Brain pericyte (primary cell): ENCODE measurements around the gene UBALD1.

ENCODE experiments used
- DNase-seq: peaks from one replicate; pipeline ENCODE4 v3.0.0-alpha.2; 2012; ENCODE audit warnings: low read depth, low spot score

UBALD1 gene

DNA sequence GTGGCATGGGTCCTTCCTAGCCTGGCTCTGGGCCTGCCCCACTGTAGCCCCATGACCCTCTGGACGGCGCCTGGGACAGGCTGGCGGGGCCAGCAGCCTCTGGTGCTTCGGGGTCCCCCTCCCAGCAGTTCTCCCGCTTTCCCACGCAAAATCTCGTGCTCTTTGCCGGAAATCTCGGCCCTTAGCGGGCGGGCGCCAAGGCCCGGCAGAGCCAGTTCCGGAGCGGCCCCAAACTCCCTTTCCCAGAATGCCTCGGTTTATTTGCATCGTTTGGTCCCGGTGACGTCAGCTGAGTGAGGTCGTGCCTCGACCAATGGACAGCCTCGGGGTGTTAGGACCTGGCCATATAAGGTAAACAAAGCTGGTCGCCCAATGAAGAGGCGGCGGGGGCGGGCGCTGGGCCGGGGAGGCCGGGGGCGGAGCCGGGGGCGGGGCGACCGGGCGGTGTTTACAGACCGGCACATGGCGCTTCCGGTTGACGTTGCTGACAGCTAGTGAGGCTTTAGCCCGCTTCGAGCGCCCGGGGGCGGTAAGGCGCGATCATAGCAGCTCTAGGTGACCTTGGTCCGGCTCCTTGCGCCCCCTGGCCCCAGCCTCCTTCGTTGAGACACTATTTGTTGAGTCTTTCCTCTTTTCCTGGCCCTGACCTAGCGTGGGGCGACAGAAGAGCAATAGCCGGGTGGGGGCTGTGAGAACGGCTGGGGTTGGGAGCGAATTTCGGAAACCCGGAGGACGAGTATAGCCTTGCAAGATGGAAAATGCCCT lies 1.5 kb upstream of the UBALD1 start:
- peak; percentile 98 for DNase-seq

DNA sequence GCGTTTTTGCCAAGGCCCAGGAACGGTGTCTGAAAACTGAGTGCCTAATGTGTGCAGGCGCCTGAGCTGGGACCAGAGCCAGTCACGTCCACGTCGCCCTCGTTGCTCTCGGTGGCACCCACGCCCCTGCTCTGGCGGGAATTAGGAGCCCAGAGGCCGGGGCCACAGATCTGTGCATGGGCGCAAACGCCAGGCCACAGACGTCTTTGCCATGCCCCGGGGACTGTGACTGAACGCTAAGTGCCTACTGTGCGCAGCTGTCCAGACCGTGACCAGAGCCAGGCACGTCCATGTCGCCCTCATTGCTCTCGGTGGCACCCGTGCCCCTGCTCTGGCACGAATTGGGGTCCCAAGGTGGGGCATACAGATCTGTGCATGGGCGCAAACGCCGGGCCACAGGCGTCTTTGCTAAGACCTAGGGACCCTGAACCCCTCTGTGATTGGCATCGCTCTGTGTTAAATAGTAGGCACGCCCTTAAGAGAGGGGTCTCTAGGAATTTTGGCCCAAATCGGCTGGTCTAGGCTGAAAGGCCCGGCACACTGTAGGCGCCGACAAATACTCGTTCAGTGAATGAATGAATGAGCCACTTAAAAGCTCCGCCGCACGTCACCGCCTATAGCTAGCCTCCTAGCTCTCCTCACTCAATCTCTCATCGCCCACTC lies 827 bp upstream of the UBALD1 start:
- no peak for DNase-seq

DNA sequence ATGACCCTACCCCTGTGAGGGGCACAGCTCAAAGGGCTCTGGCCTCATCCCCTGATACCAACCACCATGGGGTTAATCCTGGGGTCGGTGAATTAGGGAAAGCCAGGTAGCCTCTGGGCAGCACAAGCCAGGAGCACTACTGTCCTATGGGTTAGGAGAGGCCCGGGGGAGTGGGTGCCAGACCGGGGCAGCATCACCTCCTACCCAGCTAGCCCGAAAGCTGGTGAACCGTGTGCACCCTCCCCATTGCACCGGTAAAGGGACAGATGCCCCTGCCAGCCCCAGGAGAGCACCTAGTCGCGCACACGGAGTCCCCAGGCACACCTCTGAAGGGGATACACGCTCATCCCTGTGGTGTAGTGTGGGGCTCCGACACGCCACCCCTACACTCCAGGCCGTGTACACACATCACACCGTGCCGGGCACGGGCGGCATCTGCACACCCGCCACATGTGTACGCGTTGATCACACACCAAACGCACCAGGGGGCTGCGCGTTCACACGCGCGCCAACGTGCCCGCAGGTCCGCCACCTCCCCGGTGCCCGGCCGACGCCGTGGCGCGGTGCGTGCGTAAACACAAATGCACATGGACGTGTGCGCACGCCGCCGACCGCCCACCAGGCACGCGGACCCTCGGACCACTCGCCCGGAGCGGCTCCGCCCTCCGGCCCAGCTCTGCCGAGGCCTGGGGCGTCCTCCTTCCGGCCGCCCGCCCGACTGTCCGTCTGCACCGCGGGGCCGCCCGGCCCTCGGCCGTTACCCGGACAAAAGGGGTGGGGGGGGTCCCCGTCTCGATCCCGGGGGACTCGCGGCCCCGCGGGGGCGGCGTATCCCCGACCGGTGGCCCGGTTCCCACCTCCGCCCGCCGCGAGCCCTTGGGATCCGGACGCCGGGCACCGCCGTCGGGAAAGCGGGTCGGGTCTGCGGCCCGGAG lies 785 bp downstream of the UBALD1 start:
- no peak for DNase-seq

DNA sequence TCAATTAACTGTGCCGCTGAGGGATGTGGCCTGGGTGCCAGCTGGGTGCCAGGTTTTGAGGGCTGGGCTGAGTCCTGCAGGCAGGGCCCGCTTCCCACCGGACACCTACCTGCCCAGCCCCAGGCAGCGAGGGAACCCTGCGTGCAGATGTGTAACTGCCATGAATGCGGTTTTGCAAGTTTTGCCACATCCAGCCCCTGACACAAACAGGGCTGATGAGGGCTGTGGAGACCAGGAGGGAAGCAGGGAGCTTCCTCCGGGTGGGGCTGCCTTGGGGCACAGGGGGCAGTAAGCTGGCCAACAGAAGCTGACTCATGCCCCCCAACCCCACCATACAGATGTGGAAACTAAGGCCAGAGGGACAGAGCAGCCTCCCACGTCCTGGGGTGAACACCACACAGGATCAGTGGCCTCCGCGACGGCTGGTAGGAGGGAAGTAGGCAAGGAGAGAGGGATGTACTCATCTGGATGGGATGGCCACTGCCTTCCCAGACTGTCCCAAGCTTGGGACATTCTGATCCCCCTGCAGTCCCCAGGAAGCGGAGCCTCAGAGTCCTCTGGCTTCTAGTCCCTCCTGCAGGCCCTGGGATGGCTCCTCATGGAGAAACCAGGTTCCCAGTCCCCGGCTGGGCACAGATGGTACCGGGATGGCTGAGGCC lies 1.6 kb downstream of the UBALD1 start:
- no peak for DNase-seq

DNA sequence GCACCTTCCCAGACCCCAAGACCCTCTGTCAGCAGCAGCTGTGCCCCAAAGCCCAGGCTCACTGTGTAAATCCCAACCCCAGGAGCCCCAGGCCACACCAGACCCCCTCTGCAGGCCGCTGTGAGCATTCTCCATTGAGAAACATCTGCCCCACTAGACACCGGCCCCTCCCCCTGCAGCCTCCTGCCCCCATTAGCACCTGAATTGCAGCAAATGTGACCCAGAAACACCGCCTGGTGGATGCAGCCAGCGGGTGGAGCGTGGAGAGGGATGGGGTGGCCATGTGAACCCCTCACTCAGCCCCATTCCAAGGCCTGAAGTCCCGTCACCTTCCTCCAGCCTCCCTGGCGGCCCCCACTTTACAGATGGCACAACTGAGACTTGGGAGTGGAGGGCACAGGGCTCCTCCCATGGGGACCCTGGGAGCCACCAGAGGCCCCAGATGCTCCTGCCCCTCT lies 2.2 kb downstream of the UBALD1 start:
- DNase-seq, result no peak

DNA sequence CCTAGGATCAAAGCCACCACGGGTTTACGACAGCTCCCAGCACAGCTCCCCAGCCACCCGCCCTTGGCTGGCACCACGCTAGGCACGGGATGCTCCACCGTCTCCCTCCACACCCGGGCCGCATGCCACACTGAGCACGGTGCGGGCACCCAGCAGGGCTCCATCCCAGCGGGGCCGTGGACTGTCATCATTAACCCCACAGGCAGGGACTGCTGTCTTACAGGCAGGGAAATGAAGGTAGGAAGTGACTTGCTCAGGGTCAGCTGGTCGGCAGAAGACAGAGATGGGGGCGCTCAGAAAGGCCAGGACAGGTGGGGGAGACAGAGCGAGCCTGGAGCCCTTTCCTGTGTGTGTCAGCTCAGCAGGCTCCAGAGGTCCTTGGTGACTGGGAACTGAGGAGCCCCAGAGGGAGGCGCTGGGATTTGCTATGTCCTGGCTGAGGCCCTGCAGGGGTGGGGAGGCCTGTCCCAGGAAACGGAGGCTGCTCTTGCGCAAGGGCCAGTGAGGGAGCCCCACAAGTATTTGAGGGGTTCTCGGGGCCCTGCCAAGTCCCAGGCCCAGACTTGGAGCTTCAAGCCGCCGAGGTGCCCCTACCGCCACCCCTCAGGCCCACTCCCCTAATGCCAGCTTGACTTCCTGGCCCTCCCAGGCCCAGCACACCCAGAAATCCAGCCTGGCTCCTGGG lies 3.2 kb downstream of the UBALD1 start:
- no peak for DNase-seq

DNA sequence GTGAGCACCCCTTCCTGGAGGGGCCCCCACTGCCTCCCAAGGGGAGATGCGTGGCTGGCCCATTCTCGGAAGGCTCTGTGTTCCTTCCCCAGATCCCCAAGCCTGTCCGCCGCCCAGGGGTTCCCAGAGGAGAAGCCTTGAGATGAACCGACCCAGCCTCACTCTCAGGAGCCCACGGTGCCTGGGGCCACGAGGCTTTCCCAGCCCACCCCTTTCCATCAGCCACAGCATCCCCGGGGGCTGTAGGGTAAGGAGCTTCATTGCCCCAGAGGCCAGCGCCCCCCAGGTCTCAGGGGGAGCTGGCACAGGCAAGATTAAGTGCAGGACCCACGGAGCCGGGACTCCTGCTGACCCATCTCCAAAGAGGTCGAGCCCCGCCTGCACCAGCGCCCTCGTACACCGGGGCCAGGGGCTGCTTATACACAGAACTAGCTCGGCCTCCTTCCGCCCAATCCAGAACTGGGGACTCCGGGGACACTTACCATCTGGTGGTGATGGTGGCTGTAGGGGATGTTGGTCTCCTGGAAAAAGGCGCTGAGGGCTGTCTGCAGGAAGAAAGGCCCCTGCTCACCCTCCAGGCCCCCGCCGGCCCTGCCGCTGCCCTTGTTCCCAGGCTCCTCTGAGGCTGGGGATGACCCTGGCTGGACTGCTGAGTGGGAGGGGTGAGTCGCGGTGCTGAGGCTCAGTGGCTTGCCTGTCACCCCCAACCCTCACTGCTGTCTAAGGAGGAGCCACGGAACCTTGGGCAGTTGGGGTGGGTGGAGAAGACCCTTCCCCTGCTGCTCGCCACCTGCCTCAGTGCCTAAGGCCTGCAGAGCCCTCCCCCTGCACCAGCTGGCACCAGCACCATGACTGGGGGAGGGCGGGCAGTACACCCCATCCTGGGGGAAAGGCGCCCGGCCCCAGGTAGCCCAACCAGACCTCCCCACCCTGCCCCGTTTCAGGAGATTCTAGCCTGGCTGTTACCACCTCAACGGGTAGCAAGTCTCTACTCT lies 4.4 kb downstream of the UBALD1 start:
- no peak for DNase-seq

DNA sequence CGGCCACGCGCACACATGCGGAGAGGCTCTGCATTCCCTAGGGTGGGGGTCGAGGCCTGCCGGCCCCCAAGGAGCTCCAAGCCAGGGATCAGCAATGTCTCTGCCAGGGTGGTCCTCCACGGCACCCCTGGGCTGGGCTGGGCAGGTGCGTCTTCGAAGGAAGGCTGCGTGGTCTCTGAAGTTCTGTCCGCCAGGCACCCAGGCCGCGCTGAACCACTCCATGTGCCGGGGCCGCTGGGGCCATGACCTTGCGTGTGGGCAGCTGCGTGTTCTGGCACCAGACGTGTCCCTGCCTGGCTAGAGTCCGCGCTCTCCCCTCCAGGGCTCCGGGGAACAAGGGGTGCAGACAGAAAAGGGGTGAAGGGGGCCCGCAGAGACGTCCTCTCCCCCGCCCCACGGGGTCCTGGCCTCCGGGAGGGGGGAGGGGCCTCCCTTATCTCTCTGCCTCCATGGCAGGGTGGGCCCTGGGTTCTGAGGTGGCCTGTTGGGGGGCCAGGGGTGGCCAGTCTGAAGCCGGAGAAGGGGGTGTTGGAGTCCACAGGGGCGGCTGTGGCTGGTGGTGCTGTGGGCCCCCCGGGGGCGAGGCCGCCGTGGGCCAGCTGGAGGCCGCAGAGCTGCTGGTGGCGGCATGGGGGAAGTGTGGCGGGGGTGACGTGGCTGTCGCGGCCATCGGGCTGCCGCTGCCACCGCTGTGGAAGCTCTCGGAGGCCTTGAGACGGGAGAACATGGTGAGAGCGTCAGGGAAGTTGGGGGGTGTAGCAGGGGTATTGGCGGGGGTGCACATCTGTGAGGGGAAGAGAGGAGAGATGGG lies 5.3 kb downstream of the UBALD1 start:
- DNase-seq, result no peak

DNA sequence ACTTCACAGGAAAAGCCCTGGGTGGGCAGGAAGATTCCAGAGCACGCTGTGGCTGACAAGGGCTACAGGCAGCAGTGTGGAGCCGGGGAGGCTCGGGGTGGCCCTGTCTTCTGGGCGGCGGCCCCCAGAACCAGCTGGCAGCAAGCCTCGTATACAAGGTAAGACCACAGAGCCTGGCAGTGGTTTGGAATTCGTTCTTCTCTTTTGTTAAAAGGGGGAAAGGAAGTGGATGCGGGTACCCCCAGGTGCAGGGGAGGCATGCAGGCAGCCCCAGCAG lies 6.0 kb downstream of the UBALD1 start:
- no peak for DNase-seq

DNA sequence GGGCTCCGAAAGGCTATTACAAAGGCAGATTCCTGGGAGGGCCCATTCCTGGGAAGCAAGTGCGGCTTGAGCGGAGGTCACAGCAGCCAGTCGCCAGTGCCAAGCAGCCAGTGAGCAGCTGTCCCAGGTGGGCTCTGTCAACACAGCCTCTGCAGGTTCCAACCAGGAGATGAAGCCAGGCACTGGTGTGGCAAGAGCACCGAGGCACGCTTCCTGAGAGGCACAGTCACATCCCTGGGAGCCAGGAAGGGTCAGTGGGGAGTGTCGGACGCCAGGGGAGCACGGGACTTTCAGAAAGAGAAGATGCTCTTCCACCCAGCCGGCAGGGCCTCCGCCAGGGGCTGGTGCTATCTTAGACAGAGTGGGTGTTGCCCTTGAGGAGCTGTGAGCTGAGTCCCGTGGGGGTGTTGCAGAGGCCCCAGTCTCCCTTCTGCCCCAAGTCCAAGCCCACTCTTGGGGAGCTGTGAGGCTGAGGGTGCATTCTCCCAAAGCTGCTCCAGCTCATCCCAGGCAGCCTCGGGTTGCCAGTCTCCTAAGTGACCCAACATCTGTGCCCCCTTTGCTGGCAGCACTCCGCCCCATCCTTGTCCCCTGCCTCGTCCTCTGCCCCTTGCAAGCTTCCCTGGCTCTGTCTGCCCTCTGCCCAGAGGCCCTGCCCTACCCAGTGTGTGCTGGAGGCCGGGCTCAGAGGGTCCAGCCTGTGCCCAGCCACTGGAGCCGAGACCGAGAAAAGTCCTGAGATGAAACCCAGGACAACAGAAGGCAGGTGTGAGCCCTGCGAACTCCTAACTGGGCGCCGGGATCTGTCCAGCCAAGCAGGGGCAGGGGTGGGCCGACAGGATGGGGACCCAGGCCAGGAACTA lies 6.6 kb downstream of the UBALD1 start:
- DNase-seq, result no peak

DNA sequence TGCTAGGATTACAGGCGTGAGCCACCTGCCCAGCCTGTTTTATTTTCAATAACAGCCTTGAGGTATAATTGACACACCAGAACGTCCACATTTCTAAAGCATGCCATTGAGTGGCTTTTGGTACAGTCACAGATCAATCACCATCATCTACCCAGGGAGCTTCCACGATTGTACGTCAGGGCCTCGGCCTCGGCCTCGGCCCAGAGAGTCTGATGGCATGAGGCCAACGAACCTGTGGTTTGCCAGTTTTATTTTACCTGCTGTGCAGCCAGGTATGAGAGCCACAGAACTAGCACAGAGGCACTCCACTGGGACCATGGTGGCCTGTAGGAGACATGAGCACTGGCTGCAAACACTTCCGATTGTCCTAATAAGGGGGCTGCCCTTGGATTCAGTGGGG lies 8.3 kb downstream of the UBALD1 start:
- DNase-seq, result no peak

DNA sequence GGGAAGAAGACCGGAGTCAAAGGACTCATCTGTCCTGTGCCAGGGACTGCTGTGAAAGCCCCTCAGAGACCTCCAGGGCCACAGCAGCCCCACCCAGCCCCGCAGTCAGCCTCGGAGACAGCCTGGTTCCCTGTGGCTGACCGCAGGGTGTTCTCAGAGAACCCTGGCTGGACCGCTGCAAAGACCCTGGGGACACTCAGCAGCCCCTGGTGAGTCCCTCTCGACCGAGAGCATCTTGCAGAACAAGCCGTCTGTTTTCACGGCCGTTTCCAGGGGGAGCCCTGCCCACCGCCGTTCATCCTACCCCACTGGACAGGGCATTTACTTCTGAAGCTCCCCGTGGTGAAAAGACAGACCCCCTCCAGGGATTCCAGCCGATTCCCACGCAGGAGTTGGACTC lies 10.3 kb downstream of the UBALD1 start:
- DNase-seq, result no peak

DNA sequence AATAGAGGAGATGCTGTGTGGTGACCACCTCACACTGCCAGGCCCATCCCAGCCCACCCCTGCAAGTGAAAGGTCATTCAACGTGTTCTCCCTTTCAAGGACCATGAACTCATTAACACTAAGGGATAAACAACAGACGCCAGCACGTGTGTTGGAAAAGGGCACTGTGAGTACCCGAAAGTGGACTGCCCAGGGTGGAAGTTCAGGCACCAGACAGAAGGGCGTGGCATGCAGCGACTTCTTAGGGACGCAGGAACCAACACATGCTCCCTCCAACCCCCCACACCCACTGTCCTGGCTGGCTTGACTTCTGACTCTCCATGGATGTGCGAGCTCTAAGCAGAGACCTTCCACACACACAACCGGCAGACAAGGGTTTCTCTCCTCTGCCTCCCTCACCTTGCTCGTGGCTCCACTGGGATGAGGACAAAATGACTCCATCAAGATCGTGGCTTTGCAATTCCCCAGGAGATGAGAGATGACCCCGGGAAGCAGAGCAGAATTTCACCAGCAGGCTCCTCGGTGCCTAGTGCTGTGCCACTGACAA lies 11.0 kb downstream of the UBALD1 start:
- no peak for DNase-seq

DNA sequence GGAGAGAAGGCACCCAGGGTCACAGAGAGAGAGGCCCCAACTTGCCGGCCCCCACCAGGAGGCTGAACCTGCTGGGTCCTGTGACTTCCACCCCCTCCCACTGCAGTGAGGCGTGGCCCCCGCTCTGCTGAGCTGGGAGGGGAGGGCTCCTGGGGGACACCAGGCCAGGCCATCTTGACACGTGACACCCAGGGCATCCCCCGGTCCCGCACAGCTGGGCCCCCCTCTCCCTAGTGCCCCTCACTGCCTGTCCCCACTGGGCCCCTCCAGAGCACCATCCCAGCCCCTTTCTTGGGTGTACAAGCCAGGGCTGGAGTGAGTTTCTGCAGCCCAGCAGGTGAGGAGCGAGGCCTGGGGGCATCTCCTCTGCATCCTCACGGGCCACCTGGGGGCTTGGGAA lies 12.4 kb downstream of the UBALD1 start:
- DNase-seq, result no peak

DNA sequence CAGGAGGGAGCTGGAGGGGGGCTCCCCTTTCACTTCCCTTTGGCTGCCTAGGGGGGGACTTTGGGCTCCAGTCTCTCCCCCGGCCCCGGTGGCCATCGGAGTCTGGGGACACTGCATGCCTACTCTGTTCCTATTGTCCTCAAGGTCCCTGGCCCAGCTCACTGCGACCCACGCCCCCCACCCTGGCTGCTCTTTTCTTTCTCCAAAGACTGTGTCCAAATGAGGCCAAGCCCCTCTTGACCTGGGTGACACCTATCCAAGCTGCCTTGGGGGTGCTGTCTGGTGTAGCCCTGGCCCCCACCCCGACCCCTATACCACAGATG lies 12.9 kb downstream of the UBALD1 start:
- no peak for DNase-seq

DNA sequence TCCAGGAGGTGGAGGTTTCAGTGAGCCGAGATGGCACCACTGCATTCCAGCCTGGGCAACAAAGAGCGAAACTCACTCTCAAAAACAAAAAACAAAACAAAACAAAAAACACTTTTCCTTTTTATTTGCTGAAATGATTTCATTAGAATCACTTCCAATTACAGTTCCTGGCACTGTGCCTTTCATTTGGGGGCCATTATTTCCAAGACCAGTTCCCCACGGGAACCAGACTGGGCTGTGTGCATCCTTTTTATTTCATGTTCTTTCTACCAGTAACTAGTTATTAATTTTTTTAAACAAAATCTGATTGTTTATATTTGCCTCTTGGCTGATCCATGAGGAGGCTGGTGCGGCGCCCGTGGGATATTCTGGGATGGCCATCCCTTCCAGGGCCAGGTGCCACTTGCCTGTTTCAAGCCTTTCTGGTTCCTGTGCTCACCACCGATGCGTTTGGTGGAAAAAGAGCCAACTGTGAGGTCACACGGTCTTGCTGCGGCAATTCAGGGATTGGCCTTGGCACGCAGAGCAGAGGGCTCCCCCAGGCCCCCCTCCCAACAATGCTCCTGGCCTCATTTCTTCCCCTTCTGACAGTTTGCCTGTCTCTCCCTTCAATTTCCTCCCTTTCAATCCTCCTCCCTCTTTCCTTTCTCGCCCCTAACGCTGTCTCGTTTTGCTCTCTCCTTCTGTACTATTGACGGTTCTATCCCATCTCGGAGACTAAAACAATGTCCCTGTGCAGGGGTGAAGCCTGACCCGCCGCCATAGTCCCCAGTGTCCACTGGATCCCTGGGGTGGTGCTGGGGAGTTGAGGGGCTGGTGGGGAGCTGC lies 13.4 kb downstream of the UBALD1 start:
- no peak for DNase-seq

DNA sequence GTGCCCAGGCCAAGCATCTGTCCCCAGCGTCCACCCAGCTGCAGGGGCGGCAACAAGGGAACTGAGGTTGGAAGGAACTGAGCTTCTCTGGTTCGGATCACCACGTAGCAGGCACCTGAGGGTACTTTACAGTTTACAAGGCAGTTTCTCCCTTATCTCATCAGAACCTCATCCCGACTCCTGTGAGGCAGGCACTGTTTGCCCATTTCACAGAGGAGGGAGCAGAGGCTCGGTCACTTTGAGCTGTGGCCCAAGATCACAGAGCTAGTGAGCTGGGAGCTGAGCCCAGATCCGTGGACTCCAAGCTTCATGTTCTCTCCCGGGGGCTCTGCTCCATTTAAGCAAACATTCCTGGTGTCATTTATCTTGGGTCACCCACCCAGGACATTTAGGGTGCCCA lies 15.1 kb downstream of the UBALD1 start:
- DNase-seq, result no peak
